Activated CD8-positive, alpha-beta memory T cell treated with anti-CD3 and anti-CD28 coated beads, Interleukin-2, amount 10 ng/mL, durations not matched to agents 7 days and 5 days (primary cell): Measurements from ENCODE around the gene IRAK3. TPM values are rescaled to one million over a fixed set of nuclear protein-coding genes. Genes with fewer than 3 reads are reported as not detected.
"Not testable (repeated sequence)": the region's sequence is repeated elsewhere in the genome, so short reads cannot be mapped to it uniquely, and the experiment has no call there.

Source experiments
- ATAC-seq: fragments of 150-1000 bp; cut with Tn5 transposase; one replicate; pipeline ENCODE4 v1.10.0; 2021; ENCODE audit warnings: moderate library complexity
- CTCF ChIA-PET: fragments of 350-600 bp; sonication (Branson Sonifier 250); formaldehyde crosslinking; loops from one replicate; lab custom pipeline; 2021; ENCODE audit warnings: antibody characterized with exemption; lab: Charles Lee
- DNase-seq: peaks from one replicate; pipeline ENCODE4 v3.0.0-alpha.2; 2020
- H3K27ac Mint-ChIP-seq: one replicate; pipeline ENCODE4 v1.8.0; 2021; ENCODE audit warnings: mild to moderate bottlenecking, mixed read lengths
- H3K27me3 Mint-ChIP-seq: one replicate; pipeline ENCODE4 v1.8.0; 2021; ENCODE audit warnings: mixed read lengths
- H3K36me3 Mint-ChIP-seq: one replicate; pipeline ENCODE4 v1.8.0; 2021; ENCODE audit warnings: mild to moderate bottlenecking, mixed read lengths
- H3K4me1 Mint-ChIP-seq: one replicate; pipeline ENCODE4 v1.8.0; 2021; ENCODE audit warnings: mixed read lengths
- H3K4me3 Mint-ChIP-seq: one replicate; pipeline ENCODE4 v1.8.0; 2021; ENCODE audit warnings: mild to moderate bottlenecking, moderate library complexity, mixed read lengths
- H3K9me3 Mint-ChIP-seq: one replicate; pipeline ENCODE4 v1.8.0; 2022; ENCODE audit warnings: low read depth, mixed read lengths
- total RNA-seq, 2 experiments: library from RNA; stranded (reverse); gene quantifications; one replicate each; pipeline ENCODE4 v1.2.3, GENCODE V29; 2021

The IRAK3 gene
- total RNA-seq, 2 experiments from 2014 or later, result 0.20 to 0.52 TPM

GRCh38 chr12:66236282-66236675 is 47.3 kb downstream of the IRAK3 start:
- H3K27ac Mint-ChIP-seq, H3K9me3 Mint-ChIP-seq, H3K4me1 Mint-ChIP-seq, DNase-seq, H3K36me3 Mint-ChIP-seq, ATAC-seq: not testable (repeated sequence)
- CTCF ChIA-PET, result interaction anchor here (0.7 to 2.5 kb wide), 5 partner anchors 10 to 1089 kb away, joined by 3 to 7 read pairs (median 3); no protein-coding TSS in a partner anchor
- Mint-ChIP-seq H3K4me3 (peak overlapping the region; percentile 8), H3K27me3 (peaks cover 47% of the 10 kb centered on the region)

GRCh38 chr12:66236969-66237368 is 48.0 kb downstream of the IRAK3 start:
- DNase-seq (no peak), ATAC-seq (no peak)
- H3K4me3 Mint-ChIP-seq, result no peak overlapping the region
- CTCF ChIA-PET, result interaction anchor here (1.4 to 1.6 kb wide), 2 partner anchors 10 to 66 kb away, joined by 3 to 6 read pairs; no protein-coding TSS in a partner anchor
- no peaks in the 10 kb centered on the region for H3K36me3 Mint-ChIP-seq
- peaks cover 8% of the 10 kb centered on the region for H3K4me1 Mint-ChIP-seq
- H3K27me3 Mint-ChIP-seq, result peaks cover 47% of the 10 kb centered on the region
- no peaks in the 10 kb centered on the region for H3K9me3 Mint-ChIP-seq
- H3K27ac Mint-ChIP-seq, result no peak overlapping the region

- peaks cover 8% of the 10 kb centered on the region for H3K4me1 Mint-ChIP-seq
- H3K27ac Mint-ChIP-seq, result no peak overlapping the region
- H3K36me3 Mint-ChIP-seq, result no peaks in the 10 kb centered on the region
- no peaks in the 10 kb centered on the region for H3K9me3 Mint-ChIP-seq
- DNase-seq (no peak), ATAC-seq (no peak)
- no peak overlapping the region for H3K4me3 Mint-ChIP-seq
- H3K27me3 Mint-ChIP-seq, result peaks cover 47% of the 10 kb centered on the region
- CTCF ChIA-PET, result interaction anchor here (1.6 kb wide), 1 partner anchor 9 kb away, joined by 6 read pairs; no protein-coding TSS in a partner anchor
Observed at GRCh38 chr12:66237505-66238175, 48.6 kb downstream of the IRAK3 start.

DNA sequence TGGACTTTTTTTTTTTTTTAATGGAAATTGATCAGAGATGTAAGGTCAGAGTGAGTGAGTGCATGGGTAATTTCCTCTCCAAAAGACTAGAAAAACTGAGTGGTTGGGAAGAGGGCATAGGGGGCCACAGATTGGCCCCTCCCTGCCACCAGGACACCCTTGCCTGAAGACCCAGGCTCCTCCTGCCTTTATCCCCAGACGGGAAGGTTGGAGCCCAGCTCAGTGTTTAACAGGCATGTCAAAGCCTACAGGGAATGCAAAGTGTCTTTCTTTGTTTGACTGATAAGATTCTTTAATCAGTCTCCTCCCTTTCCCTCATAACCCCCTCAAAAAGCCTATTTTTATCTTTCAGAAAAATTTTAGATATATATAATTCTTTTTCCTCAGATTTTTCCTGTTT is 50.3 kb downstream of the IRAK3 start:
- H3K9me3 Mint-ChIP-seq, result no peaks in the 10 kb centered on the region
- peaks cover 44% of the 10 kb centered on the region for H3K27me3 Mint-ChIP-seq
- CTCF ChIA-PET, result no interaction called here
- ATAC-seq, result no peak
- no peak for DNase-seq
- peaks cover 6% of the 10 kb centered on the region for H3K4me1 Mint-ChIP-seq
- no peak overlapping the region for H3K27ac Mint-ChIP-seq
- H3K36me3 Mint-ChIP-seq, result no peaks in the 10 kb centered on the region
- no peak overlapping the region for H3K4me3 Mint-ChIP-seq

DNA sequence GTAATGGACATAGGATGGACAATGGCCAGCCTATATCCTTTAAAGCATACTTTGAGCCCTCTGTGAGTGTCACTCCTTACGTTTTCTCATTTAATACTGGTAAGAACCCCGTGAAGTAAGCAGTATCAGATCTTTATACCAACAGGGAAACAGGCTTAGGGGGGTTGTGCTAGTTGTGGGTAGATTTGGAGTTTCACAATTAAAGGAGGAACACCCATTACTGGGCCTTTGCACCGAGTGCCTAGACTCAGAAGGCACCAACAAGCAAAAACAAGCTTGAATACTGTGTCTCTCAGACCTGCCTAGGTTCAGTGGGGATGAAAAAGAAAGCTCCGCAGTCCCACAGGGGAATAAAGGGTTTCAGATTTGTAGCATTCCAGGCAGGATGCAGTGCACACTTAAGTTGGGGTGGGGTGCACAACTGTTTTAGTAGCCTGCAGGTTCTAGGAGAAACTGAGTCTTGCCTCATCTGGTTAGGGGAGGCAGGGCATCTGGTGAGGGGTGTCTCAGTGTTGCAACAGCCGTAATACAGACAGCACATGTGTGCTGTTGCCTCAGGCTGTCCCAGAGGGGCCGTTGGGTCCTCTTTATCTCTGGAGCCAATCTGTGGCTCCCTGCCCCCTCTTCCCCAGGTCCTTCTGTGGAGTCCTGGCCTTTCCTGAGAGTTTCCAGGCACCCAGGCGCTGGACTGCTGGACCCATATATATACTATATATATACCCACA is 51.2 kb downstream of the IRAK3 start:
- H3K9me3 Mint-ChIP-seq, result no peaks in the 10 kb centered on the region
- H3K27ac Mint-ChIP-seq, result no peak overlapping the region
- DNase-seq (no peak), ATAC-seq (no peak)
- CTCF ChIA-PET, result no interaction called here
- peaks cover 38% of the 10 kb centered on the region for H3K27me3 Mint-ChIP-seq
- H3K4me3 Mint-ChIP-seq, result no peak overlapping the region
- H3K4me1 Mint-ChIP-seq, result peaks cover 4% of the 10 kb centered on the region
- no peaks in the 10 kb centered on the region for H3K36me3 Mint-ChIP-seq

GRCh38 chr12:66241061-66242043 is 52.3 kb downstream of the IRAK3 start:
- H3K27ac Mint-ChIP-seq, result no peak overlapping the region
- no peak overlapping the region for H3K4me3 Mint-ChIP-seq
- ATAC-seq (no peak), DNase-seq (no peak)
- CTCF ChIA-PET, result no interaction called here
- H3K27me3 Mint-ChIP-seq, result peaks cover 35% of the 10 kb centered on the region
- no peaks in the 10 kb centered on the region for H3K9me3 Mint-ChIP-seq
- no peaks in the 10 kb centered on the region for H3K36me3 Mint-ChIP-seq
- peaks cover 2% of the 10 kb centered on the region for H3K4me1 Mint-ChIP-seq

GRCh38 chr12:66242311-66242710 is 53.3 kb downstream of the IRAK3 start:
- Mint-ChIP-seq H3K27me3 (peaks cover 25% of the 10 kb centered on the region), H3K27ac (no peak overlapping the region), H3K36me3 (no peaks in the 10 kb centered on the region), H3K4me3 (no peak overlapping the region), H3K4me1 (peaks cover 2% of the 10 kb centered on the region), H3K9me3 (no peaks in the 10 kb centered on the region)
- ATAC-seq (no peak), DNase-seq (no peak)
- CTCF ChIA-PET, result no interaction called here

- H3K9me3 Mint-ChIP-seq, result no peaks in the 10 kb centered on the region
- CTCF ChIA-PET, result interaction anchor here (1.3 kb wide), 1 partner anchor 99 kb away, joined by 3 read pairs; no protein-coding TSS in a partner anchor
- H3K27me3 Mint-ChIP-seq, result peaks cover 14% of the 10 kb centered on the region
Observed at GRCh38 chr12:66243911-66244310, 54.9 kb downstream of the IRAK3 start.

GRCh38 chr12:66244446-66244845 is 55.4 kb downstream of the IRAK3 start:
- CTCF ChIA-PET, result interaction anchor here (1.3 kb wide), 1 partner anchor 99 kb away, joined by 3 read pairs; no protein-coding TSS in a partner anchor
- Mint-ChIP-seq H3K9me3 (no peaks in the 10 kb centered on the region), H3K36me3 (no peaks in the 10 kb centered on the region), H3K4me1 (peaks cover 2% of the 10 kb centered on the region), H3K27ac (no peak overlapping the region), H3K4me3 (no peak overlapping the region), H3K27me3 (peaks cover 14% of the 10 kb centered on the region)
- ATAC-seq, result no peak
- no peak for DNase-seq

More at GRCh38 chr12:66243911-66244310, 54.9 kb downstream of the IRAK3 start:
- ATAC-seq, result no peak
- no peak overlapping the region for H3K27ac Mint-ChIP-seq
- H3K36me3 Mint-ChIP-seq, result no peaks in the 10 kb centered on the region
- DNase-seq, result no peak
- H3K4me3 Mint-ChIP-seq, result no peak overlapping the region
- peaks cover 2% of the 10 kb centered on the region for H3K4me1 Mint-ChIP-seq

DNA sequence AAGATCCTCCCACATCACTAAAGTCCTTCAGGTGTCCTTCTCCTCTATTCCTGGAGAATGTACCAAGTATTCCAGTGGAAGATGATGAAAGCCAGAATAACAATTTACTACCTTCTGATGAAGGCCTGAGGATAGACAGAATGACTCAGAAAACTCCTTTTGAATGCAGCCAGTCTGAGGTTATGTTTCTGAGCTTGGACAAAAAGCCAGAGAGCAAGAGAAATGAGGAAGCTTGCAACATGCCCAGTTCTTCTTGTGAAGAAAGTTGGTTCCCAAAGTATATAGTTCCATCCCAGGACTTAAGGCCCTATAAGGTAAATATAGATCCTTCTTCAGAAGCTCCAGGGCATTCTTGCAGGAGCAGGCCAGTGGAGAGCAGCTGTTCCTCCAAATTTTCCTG is 58.7 kb downstream of the IRAK3 start:
- Mint-ChIP-seq H3K36me3 (no peaks in the 10 kb centered on the region), H3K27ac (no peak overlapping the region), H3K4me3 (no peak overlapping the region), H3K9me3 (no peaks in the 10 kb centered on the region), H3K4me1 (no peaks in the 10 kb centered on the region), H3K27me3 (peaks cover 13% of the 10 kb centered on the region)
- CTCF ChIA-PET, result interaction anchor here (2.3 kb wide), 1 partner anchor 11 kb away, joined by 6 read pairs; no protein-coding TSS in a partner anchor
- DNase-seq (no peak), ATAC-seq (no peak)

- CTCF ChIA-PET, result interaction anchor here (1.4 kb wide), 1 partner anchor 19 kb away, joined by 4 read pairs; no protein-coding TSS in a partner anchor
- no peak overlapping the region for H3K4me3 Mint-ChIP-seq
- no peak for DNase-seq
- no peaks in the 10 kb centered on the region for H3K9me3 Mint-ChIP-seq
- no peak for ATAC-seq
- no peaks in the 10 kb centered on the region for H3K4me1 Mint-ChIP-seq
- no peaks in the 10 kb centered on the region for H3K36me3 Mint-ChIP-seq
- H3K27ac Mint-ChIP-seq, result no peak overlapping the region
- H3K27me3 Mint-ChIP-seq, result peaks cover 18% of the 10 kb centered on the region
Observed at GRCh38 chr12:66251049-66251448, 62.0 kb downstream of the IRAK3 start.

DNA sequence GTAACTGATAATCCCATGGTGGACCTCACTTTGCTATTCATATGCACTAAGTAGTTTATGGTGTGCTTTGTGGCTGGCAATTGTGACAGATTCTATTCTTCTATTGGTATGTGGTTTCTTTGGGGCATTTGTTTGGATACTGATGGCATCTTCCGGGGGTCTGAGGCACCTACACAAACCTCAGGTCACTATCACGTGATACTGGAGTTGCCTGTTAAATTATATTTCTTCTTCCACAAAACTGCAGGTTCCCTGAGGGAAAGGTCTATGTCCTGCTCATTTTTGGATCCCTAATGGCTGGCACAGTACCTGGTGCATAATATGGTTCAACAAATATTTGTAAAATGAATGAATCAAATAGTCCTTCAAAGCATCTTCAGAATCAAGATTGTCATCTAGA is 63.8 kb downstream of the IRAK3 start:
- H3K9me3 Mint-ChIP-seq, result no peaks in the 10 kb centered on the region

GRCh38 chr12:66255737-66256136 is 66.7 kb downstream of the IRAK3 start:
- ATAC-seq, result no peak
- no peak overlapping the region for H3K27ac Mint-ChIP-seq
- no peaks in the 10 kb centered on the region for H3K9me3 Mint-ChIP-seq
- H3K27me3 Mint-ChIP-seq, result peaks cover 20% of the 10 kb centered on the region
- CTCF ChIA-PET, result no interaction called here
- H3K36me3 Mint-ChIP-seq, result no peaks in the 10 kb centered on the region
- DNase-seq, result no peak
- H3K4me3 Mint-ChIP-seq, result no peak overlapping the region
- no peaks in the 10 kb centered on the region for H3K4me1 Mint-ChIP-seq

More for the DNA sequence above, 63.8 kb downstream of the IRAK3 start:
- Mint-ChIP-seq H3K27ac (no peak overlapping the region), H3K4me1 (no peaks in the 10 kb centered on the region), H3K4me3 (no peak overlapping the region), H3K36me3 (no peaks in the 10 kb centered on the region), H3K27me3 (peaks cover 18% of the 10 kb centered on the region)
- ATAC-seq, result no peak
- CTCF ChIA-PET, result no interaction called here
- no peak for DNase-seq
